Stimulated activated CD8-positive, alpha-beta memory T cell treated with anti-CD3 and anti-CD28 coated beads, Interleukin-15, amount 100 ng/mL, for 4 hours (primary cell): Measurements from ENCODE around the gene GNRH2.
"Not testable (repeated sequence)": the region's sequence is repeated elsewhere in the genome, so short reads cannot be mapped to it uniquely, and the experiment has no call there.

ENCODE experiments used
- DNase-seq, 2 donors: peaks; one replicate each; pipeline ENCODE4 v3.0.0-alpha.2; 2020; ENCODE audit warnings: low read depth in 2 of 2

GNRH2 gene

GRCh38 chr20:3043322-3043721 is at the start of gene GNRH2:
TSS of gene GNRH2 (plus strand) at chr20:3043622. CDS start at chr20:3044415, 793 bp downstream.
- no peak for DNase-seq

GRCh38 chr20:2995796-2996195 is 47.6 kb upstream of the GNRH2 start:
- DNase-seq = no peak

- DNase-seq = no peak
Measured at GRCh38 chr20:2998728-2999127, 44.7 kb upstream of the GNRH2 start.

- DNase-seq = no peak
Measured at GRCh38 chr20:3000852-3001523, 42.4 kb upstream of the GNRH2 start.

- DNase-seq = no peak
Measured at GRCh38 chr20:3003416-3003815, 40.0 kb upstream of the GNRH2 start.

GRCh38 chr20:3010985-3011723 is 32.3 kb upstream of the GNRH2 start:
- no peak for DNase-seq

- DNase-seq = no peak
Measured at GRCh38 chr20:3011752-3012151, 31.7 kb upstream of the GNRH2 start.

- no peak for DNase-seq
Measured at GRCh38 chr20:3013771-3014170, 29.7 kb upstream of the GNRH2 start.

- no peak for DNase-seq
Measured at GRCh38 chr20:3014179-3014578, 29.2 kb upstream of the GNRH2 start.

- DNase-seq = no peak
Measured at GRCh38 chr20:3014662-3015061, 28.8 kb upstream of the GNRH2 start.

- DNase-seq = not testable (repeated sequence)
Measured at GRCh38 chr20:3015302-3015701, 28.1 kb upstream of the GNRH2 start.

GRCh38 chr20:3021327-3021726 is 22.1 kb upstream of the GNRH2 start:
- no peak for DNase-seq

- DNase-seq = no peak
Measured at GRCh38 chr20:3021777-3022176, 21.6 kb upstream of the GNRH2 start.

- DNase-seq = not testable (repeated sequence)
Measured at GRCh38 chr20:3022559-3023490, 20.6 kb upstream of the GNRH2 start.

GRCh38 chr20:3027987-3028386 is 15.4 kb upstream of the GNRH2 start:
- no peak for DNase-seq

GRCh38 chr20:3031524-3032147 is 11.8 kb upstream of the GNRH2 start:
- no peak for DNase-seq

GRCh38 chr20:3032624-3033023 is 10.8 kb upstream of the GNRH2 start:
- no peak for DNase-seq

GRCh38 chr20:3037654-3038053 is 5.8 kb upstream of the GNRH2 start:
- DNase-seq = no peak

- DNase-seq = no peak
Measured at GRCh38 chr20:3038454-3038853, 5.0 kb upstream of the GNRH2 start.

- DNase-seq = no peak
Measured at GRCh38 chr20:3039426-3039825, 4.0 kb upstream of the GNRH2 start.

GRCh38 chr20:3040086-3040485 is 3.3 kb upstream of the GNRH2 start:
- no peak for DNase-seq

GRCh38 chr20:3041854-3042409 is 1.5 kb upstream of the GNRH2 start:
- no peak for DNase-seq
